Progenitor cell of endocrine pancreas (in vitro differentiated cells): ENCODE data around the gene DOLPP1. TPM values are rescaled to one million over a fixed set of nuclear protein-coding genes. Genes with fewer than 3 reads are reported as not detected.

Experiments
- DNase-seq: peaks from one replicate; pipeline ENCODE4 v3.0.0; 2021; ENCODE audit warnings: low spot score; ENCODE audit not compliant: unreplicated experiment
- H3K27ac Mint-ChIP-seq: 2 replicates; pipeline ENCODE4 v1.8.0; 2021; ENCODE audit warnings: mild to moderate bottlenecking, moderate library complexity, mixed read lengths
- H3K27me3 Mint-ChIP-seq: 2 replicates; pipeline ENCODE4 v1.8.0; 2021; ENCODE audit warnings: mixed read lengths
- H3K36me3 Mint-ChIP-seq: 2 replicates; pipeline ENCODE4 v1.8.0; 2022; ENCODE audit warnings: mixed read lengths; ENCODE audit not compliant: insufficient read depth
- H3K4me1 Mint-ChIP-seq: 2 replicates; pipeline ENCODE4 v1.8.0; 2021; ENCODE audit warnings: low read depth, mixed read lengths
- H3K4me3 Mint-ChIP-seq: 2 replicates; pipeline ENCODE4 v1.8.0; 2021; ENCODE audit warnings: low read depth, mild to moderate bottlenecking, moderate library complexity, mixed read lengths
- H3K9me3 Mint-ChIP-seq: 2 replicates; pipeline ENCODE4 v1.8.0; 2021; ENCODE audit warnings: low read depth, mixed read lengths
- total RNA-seq: library from RNA; stranded (reverse); gene quantifications from 2 replicates; pipeline ENCODE4 v1.2.1, GENCODE V29; 2021
- TF ChIP-seq, protein P1 (sequence below): fragments of 200-600 bp; sonication (generic); IDR thresholded peaks from one replicate; pipeline ENCODE4 v1.5.0; 2021; ENCODE audit warnings: antibody characterized with exemption, mild to moderate bottlenecking; ENCODE audit not compliant: unreplicated experiment

The DOLPP1 gene
- total RNA-seq, 1 donor from 2014 or later = 29.3 TPM

DNA sequence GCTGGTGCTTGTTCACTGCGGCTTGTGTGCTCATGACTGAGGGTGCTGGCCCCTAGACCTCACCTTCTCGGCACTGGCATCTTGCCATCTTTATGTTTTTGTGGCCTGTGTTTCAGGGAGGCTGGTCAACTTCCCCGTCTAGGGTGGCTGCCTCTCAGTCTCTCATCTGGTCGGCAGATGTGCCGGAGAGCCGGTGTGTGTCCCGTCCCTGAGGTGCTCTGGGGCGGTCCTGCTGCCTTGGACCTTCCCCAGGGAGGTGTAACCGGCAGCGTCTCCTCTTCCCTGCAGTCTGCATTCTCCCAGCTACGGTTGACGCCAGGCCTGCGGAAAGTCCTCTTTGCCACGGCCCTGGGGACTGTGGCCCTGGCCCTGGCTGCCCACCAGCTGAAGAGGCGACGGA is 38.9 kb upstream of the DOLPP1 start:
- TF ChIP-seq, protein P1, sequence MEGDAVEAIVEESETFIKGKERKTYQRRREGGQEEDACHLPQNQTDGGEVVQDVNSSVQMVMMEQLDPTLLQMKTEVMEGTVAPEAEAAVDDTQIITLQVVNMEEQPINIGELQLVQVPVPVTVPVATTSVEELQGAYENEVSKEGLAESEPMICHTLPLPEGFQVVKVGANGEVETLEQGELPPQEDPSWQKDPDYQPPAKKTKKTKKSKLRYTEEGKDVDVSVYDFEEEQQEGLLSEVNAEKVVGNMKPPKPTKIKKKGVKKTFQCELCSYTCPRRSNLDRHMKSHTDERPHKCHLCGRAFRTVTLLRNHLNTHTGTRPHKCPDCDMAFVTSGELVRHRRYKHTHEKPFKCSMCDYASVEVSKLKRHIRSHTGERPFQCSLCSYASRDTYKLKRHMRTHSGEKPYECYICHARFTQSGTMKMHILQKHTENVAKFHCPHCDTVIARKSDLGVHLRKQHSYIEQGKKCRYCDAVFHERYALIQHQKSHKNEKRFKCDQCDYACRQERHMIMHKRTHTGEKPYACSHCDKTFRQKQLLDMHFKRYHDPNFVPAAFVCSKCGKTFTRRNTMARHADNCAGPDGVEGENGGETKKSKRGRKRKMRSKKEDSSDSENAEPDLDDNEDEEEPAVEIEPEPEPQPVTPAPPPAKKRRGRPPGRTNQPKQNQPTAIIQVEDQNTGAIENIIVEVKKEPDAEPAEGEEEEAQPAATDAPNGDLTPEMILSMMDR = no peak
- Mint-ChIP-seq H3K9me3 (no peaks in the 10 kb centered on the region), H3K4me3 (no peak overlapping the region), H3K27me3 (no peaks in the 10 kb centered on the region), H3K27ac (no peak overlapping the region), H3K36me3 (peaks cover 9% of the 10 kb centered on the region), H3K4me1 (peaks cover 3% of the 10 kb centered on the region)
- DNase-seq = no peak

DNA sequence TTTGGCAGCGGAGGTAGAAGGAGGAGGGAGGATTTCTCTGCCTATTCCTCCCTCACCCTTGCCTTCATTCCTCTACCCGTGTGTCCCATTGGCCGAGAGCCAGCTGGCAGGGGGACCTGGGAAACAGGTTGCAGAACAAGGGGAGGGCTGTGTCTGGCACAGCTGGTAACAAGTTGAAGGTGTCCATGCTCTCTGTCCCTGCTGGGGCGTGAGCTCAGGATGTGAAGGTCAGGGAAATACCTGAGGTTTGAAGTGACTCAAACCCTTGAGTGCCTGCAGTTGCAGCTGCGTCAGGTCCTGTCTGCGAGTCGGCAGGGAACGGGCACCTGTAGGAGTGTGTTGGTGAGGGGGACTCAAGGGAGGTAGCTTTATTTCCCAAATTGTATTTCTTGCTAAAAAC is 28.3 kb upstream of the DOLPP1 start:
- H3K27ac Mint-ChIP-seq = peak overlapping the region; percentile 71
- H3K36me3 Mint-ChIP-seq = peaks cover 4% of the 10 kb centered on the region
- DNase-seq = no peak
- H3K4me3 Mint-ChIP-seq = no peak overlapping the region
- H3K27me3 Mint-ChIP-seq = no peaks in the 10 kb centered on the region
- TF ChIP-seq, protein P1 = no peak
- H3K4me1 Mint-ChIP-seq = no peaks in the 10 kb centered on the region
- no peaks in the 10 kb centered on the region for H3K9me3 Mint-ChIP-seq

DNA sequence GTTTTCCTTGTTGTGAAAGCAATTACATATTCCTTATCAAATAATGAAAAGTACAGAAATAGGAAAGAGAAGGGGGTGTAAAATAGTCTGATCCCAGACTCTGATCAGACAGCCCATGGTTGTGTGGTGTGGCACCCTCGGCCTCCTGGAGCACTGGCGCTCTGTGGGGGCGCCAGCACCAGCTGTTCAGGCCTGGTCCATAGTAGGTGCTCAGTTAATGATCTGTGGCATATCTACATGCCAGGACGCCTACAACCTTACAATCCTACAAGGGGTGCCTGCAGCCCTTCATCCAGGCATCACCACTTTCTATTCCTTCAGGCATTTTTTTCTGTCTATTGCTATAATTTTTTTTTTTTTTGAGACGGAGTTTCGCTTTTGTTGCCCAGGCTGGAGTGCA is 27.9 kb upstream of the DOLPP1 start:
- Mint-ChIP-seq H3K4me1 (no peaks in the 10 kb centered on the region), H3K9me3 (no peaks in the 10 kb centered on the region), H3K36me3 (peaks cover 2% of the 10 kb centered on the region), H3K27me3 (no peaks in the 10 kb centered on the region), H3K27ac (no peak overlapping the region), H3K4me3 (no peak overlapping the region)
- no peak for DNase-seq
- TF ChIP-seq, protein P1 = no peak

DNA sequence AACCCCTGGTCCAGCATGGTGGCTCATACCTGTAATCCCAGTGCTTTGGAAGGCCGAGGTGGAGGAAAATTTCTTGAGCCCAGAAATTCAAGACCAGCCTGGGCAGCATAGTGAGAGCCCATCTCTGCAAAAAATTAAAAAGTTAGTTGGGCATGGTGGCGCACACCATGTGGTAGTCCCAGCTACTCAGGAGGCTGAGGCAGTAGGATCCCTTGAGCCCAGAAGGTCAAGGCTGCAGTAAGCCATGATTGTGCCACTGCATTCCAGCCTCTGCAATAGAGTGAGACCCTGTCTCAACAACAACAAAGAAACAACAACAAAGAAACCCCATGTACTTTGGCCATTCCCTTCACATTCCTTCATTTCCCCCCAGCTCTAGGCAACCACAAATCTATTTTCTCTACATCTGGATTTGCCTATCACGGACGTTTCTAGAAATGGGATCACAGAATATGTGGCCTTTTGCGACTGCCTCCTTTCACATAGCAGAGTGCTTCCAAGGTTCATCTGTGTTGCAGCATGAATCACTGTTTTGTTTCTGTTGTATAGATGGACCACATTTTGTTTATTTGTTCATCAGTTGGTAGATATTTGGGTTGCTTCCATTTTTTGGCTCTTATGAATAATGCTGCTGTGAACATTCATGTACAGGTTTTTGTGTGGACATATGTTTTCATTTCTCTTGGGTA is 26.6 kb upstream of the DOLPP1 start:
- Mint-ChIP-seq H3K4me1 (no peaks in the 10 kb centered on the region), H3K27me3 (no peaks in the 10 kb centered on the region), H3K27ac (peak overlapping the region; percentile 66), H3K36me3 (peaks cover 2% of the 10 kb centered on the region), H3K9me3 (no peaks in the 10 kb centered on the region), H3K4me3 (no peak overlapping the region)
- TF ChIP-seq, protein P1 = no peak
- no peak for DNase-seq

DNA sequence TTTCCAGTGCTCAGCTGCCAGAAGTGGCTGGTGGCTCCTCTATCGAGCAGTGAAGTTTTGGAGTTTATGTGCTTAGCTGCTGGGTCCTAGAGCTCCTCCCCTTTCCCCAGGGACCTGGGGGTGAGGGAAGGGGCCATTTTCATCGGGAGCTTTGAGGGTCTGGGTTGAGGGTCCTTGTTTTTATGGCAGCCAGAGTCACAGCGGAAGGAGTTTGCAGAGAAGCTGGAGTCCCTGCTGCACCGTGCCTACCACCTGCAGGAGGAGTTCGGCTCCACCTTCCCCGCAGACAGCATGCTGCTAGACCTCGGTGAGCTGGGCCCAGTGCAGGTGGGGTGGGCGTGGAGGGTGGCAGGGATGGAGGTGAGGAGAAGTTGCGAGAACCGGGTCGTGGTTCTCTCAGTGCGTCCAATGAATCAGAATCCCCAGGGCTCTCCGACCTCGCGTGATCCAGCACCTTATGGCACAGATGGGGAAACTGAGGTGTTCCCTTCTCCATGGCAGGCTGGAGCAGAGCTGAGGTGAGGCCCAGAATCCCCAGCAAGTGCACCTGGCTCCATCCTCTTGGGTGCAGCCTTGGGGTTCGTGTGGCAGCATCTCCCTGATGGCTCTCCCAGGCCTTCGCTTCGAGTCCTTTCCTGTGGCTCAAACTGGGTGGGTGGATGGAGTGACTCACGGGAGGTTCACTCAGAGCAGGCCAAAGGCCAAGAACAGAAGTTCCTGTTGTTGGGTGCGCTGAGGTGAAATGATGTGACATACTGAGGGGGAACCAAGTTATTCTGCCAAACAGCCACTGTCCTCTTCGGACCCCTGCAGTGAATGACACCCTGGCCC is 21.7 kb upstream of the DOLPP1 start:
- no peak overlapping the region for H3K27ac Mint-ChIP-seq
- TF ChIP-seq, protein P1 = no peak
- no peak for DNase-seq
- no peaks in the 10 kb centered on the region for H3K27me3 Mint-ChIP-seq
- no peak overlapping the region for H3K4me3 Mint-ChIP-seq
- H3K4me1 Mint-ChIP-seq = no peaks in the 10 kb centered on the region
- H3K9me3 Mint-ChIP-seq = no peaks in the 10 kb centered on the region
- peaks cover 7% of the 10 kb centered on the region for H3K36me3 Mint-ChIP-seq
